HG03060 (cell line): Measurements from ENCODE around the gene SLC30A10.
"Not testable (repeated sequence)": the region's sequence is repeated elsewhere in the genome, so short reads cannot be mapped to it uniquely, and the experiment has no call there.

Experiments
- ATAC-seq: cut with Tn5 transposase; IDR thresholded peaks from one replicate; pipeline ENCODE4 v1.9.1; 2021; ENCODE audit warnings: low read depth, moderate number of reproducible peaks; ENCODE audit not compliant: unreplicated experiment

Gene SLC30A10

GRCh38 chr1:219928791-219929118, 398 bp upstream of the SLC30A10 start:
- no peak for ATAC-seq

GRCh38 chr1:219927298-219927955, 930 bp downstream of the SLC30A10 start:
- no peak for ATAC-seq

- ATAC-seq: no peak
Observed at GRCh38 chr1:219926363-219926998, 1.9 kb downstream of the SLC30A10 start.

- no peak for ATAC-seq
Observed at GRCh38 chr1:219924342-219924741, 4.0 kb downstream of the SLC30A10 start.

GRCh38 chr1:219917851-219918466, 10.4 kb downstream of the SLC30A10 start:
- no peak for ATAC-seq

- ATAC-seq: no peak
Observed at GRCh38 chr1:219917281-219917680, 11.1 kb downstream of the SLC30A10 start.

- ATAC-seq: no peak
Observed at GRCh38 chr1:219916257-219916656, 12.1 kb downstream of the SLC30A10 start.

GRCh38 chr1:219913005-219913770, 15.2 kb downstream of the SLC30A10 start:
- no peak for ATAC-seq

- ATAC-seq: no peak
Observed at GRCh38 chr1:219910716-219911115, 17.6 kb downstream of the SLC30A10 start.

- ATAC-seq: no peak
Observed at GRCh38 chr1:219909476-219909875, 18.9 kb downstream of the SLC30A10 start.

GRCh38 chr1:219908170-219908569, 20.2 kb downstream of the SLC30A10 start:
- no peak for ATAC-seq

GRCh38 chr1:219907772-219908070, 20.6 kb downstream of the SLC30A10 start:
- no peak for ATAC-seq

- ATAC-seq: no peak
Observed at GRCh38 chr1:219906924-219907771, 21.2 kb downstream of the SLC30A10 start.

- not testable (repeated sequence) for ATAC-seq
Observed at GRCh38 chr1:219906565-219906923, 21.8 kb downstream of the SLC30A10 start.

- no peak for ATAC-seq
Observed at GRCh38 chr1:219905524-219905923, 22.8 kb downstream of the SLC30A10 start.

- no peak for ATAC-seq
Observed at GRCh38 chr1:219904934-219905333, 23.4 kb downstream of the SLC30A10 start.

- ATAC-seq: no peak
Observed at GRCh38 chr1:219903353-219903871, 24.9 kb downstream of the SLC30A10 start.

- no peak for ATAC-seq
Observed at GRCh38 chr1:219902951-219903350, 25.4 kb downstream of the SLC30A10 start.

GRCh38 chr1:219900882-219901281, 27.5 kb downstream of the SLC30A10 start:
- ATAC-seq: no peak

GRCh38 chr1:219900201-219900600, 28.2 kb downstream of the SLC30A10 start:
- no peak for ATAC-seq
